ENCODE data around the gene ANKRD33B. TPM values are rescaled to one million over a fixed set of nuclear protein-coding genes. Genes with fewer than 3 reads are reported as not detected.

ANKRD33B gene
- total and polyA plus RNA-seq, 9 of the 15 experiments (the other 6 are each of a cell fraction or from before 2014, with no cell fraction given), result 0.10 to 1.7 (median 0.40) TPM

DNA sequence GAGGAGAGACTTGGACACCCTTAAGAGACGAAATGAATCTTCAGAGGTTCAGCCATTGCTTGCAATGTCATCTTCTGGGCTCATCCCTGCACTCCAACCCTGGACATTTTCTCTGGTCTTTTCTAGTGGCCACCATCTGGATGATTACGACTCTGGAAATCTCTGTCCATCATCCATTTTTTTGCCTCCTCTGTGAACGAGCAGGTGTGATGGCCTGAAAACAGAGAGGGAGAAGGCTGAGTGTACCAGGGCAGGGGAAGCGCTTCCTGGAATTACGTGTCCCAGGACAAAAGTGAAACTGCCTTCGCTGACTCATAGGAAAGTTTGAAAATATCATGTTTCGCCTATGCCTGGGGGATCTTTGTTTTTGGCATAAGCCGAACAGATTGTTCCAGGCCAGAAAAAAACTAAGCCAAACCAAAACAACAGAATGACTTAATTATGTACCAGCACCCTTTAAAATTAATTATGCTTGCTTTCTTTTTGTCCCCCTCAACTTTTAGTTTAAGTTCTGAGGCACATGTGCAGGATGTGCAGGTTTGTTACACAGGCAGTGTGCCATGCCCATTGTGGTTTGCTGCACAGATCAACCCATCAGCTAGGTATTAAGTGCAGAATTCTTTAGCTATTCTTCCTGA, 31.9 kb downstream of the ANKRD33B start (continued):
- TF ChIP-seq, protein P1, sequence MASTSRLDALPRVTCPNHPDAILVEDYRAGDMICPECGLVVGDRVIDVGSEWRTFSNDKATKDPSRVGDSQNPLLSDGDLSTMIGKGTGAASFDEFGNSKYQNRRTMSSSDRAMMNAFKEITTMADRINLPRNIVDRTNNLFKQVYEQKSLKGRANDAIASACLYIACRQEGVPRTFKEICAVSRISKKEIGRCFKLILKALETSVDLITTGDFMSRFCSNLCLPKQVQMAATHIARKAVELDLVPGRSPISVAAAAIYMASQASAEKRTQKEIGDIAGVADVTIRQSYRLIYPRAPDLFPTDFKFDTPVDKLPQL (IDR thresholded peaks at IDR 0.05; ENCODE audit: extremely low read depth, insufficient read length), result no peak
- TF ChIP-seq ZBTB7A (IDR thresholded peaks at IDR 0.05; ENCODE audit: borderline replicate concordance, control insufficient read depth, low read depth, low read length) (no peak), ARNT (IDR thresholded peaks at IDR 0.05) (no peak), TAF7 (tag; IDR thresholded peaks at IDR 0.05) (no peak), SMARCA4 (IDR thresholded peaks at IDR 0.05) (peak; percentile 77), ZNF316 (IDR thresholded peaks at IDR 0.05) (peak; percentile 63), NFXL1 (CRISPR knock-in tag; IDR thresholded peaks at IDR 0.05) (0 out of 2 replicates have a peak, but pooled peaks have one; percentile 64), ZNF121 (CRISPR knock-in tag; conservative IDR thresholded peaks at IDR 0.05) (no peak), ZNF76 (CRISPR knock-in tag; IDR thresholded peaks at IDR 0.05; ENCODE audit: borderline replicate concordance) (peak; percentile 75; the same call in 1 of the 2 replicates), SAFB (IDR thresholded peaks at IDR 0.05; ENCODE audit: borderline replicate concordance, low read depth, low read length) (no peak), ZNF197 (CRISPR knock-in tag; IDR thresholded peaks at IDR 0.05; ENCODE audit: low read depth) (no peak)
- TF ChIP-seq, protein P2, sequence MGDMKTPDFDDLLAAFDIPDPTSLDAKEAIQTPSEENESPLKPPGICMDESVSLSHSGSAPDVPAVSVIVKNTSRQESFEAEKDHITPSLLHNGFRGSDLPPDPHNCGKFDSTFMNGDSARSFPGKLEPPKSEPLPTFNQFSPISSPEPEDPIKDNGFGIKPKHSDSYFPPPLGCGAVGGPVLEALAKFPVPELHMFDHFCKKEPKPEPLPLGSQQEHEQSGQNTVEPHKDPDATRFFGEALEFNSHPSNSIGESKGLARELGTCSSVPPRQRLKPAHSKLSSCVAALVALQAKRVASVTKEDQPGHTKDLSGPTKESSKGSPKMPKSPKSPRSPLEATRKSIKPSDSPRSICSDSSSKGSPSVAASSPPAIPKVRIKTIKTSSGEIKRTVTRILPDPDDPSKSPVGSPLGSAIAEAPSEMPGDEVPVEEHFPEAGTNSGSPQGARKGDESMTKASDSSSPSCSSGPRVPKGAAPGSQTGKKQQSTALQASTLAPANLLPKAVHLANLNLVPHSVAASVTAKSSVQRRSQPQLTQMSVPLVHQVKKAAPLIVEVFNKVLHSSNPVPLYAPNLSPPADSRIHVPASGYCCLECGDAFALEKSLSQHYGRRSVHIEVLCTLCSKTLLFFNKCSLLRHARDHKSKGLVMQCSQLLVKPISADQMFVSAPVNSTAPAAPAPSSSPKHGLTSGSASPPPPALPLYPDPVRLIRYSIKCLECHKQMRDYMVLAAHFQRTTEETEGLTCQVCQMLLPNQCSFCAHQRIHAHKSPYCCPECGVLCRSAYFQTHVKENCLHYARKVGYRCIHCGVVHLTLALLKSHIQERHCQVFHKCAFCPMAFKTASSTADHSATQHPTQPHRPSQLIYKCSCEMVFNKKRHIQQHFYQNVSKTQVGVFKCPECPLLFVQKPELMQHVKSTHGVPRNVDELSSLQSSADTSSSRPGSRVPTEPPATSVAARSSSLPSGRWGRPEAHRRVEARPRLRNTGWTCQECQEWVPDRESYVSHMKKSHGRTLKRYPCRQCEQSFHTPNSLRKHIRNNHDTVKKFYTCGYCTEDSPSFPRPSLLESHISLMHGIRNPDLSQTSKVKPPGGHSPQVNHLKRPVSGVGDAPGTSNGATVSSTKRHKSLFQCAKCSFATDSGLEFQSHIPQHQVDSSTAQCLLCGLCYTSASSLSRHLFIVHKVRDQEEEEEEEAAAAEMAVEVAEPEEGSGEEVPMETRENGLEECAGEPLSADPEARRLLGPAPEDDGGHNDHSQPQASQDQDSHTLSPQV (IDR thresholded peaks at IDR 0.05), result peak; percentile 78; the same call in 1 of the 2 replicates
- TF ChIP-seq, protein P3, sequence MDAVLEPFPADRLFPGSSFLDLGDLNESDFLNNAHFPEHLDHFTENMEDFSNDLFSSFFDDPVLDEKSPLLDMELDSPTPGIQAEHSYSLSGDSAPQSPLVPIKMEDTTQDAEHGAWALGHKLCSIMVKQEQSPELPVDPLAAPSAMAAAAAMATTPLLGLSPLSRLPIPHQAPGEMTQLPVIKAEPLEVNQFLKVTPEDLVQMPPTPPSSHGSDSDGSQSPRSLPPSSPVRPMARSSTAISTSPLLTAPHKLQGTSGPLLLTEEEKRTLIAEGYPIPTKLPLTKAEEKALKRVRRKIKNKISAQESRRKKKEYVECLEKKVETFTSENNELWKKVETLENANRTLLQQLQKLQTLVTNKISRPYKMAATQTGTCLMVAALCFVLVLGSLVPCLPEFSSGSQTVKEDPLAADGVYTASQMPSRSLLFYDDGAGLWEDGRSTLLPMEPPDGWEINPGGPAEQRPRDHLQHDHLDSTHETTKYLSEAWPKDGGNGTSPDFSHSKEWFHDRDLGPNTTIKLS (IDR thresholded peaks at IDR 0.05; ENCODE audit: borderline replicate concordance, low read depth), result peak; percentile 57; the same call in 1 of the 2 replicates

Data from K562 (cell line).